HG03439 (cell line): ENCODE measurements around the gene METAP2.

ENCODE experiments used
- ATAC-seq: cut with Tn5 transposase; IDR thresholded peaks from one replicate; pipeline ENCODE4 v1.9.1; 2021; ENCODE audit warnings: mild to moderate bottlenecking, moderate library complexity; ENCODE audit not compliant: unreplicated experiment

METAP2 gene

DNA sequence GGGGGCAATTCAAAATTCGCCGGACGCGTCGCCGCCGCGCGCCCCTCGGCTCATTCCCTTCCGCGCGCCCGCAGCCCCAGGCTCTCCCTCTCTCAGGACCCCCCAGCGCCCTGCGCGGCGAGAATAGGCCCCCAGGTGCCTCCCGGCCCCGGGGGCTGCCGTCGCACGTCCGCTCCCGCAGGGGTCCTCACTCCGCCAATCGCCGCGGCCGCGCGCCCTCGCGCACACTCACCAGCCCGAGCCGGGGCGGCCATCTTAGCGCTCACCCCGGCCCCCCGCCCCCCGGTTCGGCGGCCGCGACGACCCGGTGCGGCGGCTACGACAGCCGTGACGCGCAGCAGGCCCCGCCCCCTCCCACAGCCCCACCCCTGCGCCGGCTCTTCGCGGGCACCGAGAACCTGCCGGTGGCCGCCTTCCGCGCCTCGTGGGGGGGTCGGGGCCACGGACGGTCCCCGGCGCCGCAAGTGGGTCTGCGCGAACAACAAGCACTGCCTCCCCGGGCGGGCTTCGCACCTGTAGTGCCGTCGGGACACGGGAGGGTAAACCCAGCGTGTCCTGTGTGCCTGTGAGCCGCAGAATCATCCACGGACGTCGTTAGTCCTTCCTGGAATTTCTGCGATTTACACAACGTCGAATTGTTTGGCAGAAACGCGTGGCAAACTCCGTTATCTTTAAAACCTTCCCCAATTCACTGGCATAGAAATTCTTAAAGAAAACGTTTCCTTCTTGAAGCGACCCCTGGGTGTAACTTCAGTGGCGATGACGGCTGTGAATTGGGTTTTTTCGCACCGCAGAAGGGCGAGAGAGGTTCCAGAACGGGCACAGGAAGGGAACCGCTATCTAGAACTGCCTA lies 74.8 kb downstream of the METAP2 start:
- no peak for ATAC-seq

DNA sequence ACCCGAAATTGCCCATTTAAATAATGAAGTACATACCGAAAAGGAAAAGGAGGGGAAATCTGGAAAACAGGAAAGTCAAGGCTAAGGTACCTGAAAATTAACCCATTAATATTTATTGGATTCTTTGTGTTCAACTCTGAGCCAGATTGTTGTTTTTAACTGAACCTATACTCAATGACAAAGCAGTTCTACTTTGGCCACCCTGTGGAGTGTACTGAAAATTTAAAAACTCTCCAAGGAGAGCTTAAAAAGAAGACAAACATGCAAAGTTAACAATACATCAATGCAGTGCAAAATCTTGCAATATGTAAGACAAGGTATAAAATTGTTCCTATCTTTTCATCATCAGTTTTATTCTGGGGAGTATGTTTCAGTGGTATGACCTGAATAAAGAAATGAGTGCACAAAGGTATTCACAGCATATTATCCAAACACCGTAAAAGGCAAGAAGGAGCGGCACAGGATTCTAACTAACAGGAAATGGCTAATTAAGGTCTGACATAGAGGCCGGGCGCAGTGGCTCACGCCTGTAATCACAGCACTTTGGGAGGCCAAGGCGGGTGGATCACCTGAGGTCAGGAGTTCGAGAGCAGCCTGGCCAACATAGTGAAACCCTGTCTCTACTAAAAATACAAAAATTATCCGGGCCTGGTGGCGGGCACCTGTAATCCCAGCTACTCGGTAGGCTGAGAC lies 75.6 kb downstream of the METAP2 start:
- ATAC-seq: no peak

DNA sequence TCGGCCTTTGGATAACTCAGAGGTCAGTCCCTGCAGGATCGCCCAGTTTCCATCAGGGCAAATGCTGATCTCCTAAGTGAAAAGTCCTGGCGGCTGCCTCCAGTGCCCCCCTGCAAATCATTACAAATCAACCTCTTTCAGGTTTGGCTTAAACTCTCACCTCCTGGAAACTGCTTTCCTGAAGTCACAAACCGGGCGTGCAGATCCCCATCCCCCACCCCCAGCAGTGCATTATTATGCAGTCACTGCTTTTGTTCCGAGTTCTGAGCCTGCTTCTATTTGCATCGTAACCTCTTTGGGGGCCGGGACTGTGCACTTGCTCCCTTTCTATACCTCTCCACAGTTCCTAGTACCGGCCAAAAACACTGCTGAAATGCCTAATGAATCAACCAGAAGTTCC lies 77.4 kb downstream of the METAP2 start, which contains the start of gene USP44:
USP44 (minus strand) TSS at position 172 of the 400 bp plus-strand sequence. CDS start 17,220 bp downstream, outside the sequence.
- ATAC-seq: no peak

DNA sequence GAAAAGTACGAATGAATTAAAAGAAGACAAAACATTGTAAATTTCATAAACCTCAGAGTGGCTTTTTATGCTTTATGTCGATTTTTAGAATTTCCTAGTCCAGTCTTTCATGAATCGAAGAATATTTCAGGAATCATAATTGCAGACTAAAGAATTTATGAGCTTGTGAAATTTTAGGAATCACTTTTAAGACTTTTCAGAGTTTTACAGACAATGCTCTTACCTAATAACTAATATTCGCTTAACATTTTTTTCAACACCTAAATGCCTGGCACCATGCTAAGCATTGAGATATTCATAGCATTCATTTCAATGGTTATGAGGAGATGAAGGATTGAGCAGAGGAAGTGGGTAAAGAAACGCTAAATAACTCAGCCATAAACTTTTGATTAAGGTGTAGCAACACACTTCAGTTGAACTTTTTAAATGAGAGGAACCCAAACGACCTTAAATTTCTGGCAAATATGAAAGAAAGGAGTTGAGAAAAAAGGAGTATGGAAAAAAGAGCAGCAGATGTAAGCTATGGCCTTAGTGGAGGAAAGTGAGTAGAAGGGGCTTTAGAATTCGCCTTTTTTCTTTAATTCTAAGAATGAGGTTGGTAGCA lies 78.1 kb downstream of the METAP2 start:
- ATAC-seq: no peak

DNA sequence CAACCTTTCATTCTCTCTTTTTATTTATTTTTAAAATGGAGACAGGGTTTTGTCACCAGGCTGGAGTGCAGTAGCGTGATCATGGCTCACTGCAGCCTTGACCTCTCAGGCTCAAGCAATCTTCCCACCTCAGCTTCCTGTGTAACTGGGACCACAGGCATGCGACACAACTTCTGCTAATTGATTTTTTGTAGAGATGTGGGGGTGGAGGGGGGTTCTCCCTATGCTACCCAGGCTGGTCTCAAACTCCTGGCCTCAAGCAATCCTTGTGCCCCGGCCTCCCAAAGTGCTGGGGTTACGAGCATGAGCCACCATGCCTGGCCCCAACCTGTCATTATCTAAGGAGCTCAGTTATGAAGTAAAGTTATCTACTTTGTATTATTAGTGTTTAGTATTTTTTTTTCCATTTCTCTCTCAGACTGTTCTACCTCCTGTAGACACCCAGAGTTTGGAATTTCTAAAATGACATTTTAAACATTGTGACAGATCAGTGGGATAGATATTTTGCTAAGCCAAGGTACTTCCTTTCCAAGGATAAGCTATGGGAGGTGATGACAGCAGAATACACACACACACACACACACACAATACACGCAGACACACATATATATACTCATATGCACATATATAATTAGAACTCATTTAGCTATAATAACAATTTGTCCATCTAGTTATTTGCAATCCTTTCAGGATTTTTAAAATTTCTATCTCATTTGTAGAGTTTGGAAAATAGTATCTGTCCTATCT lies 79.4 kb downstream of the METAP2 start:
- no peak for ATAC-seq

DNA sequence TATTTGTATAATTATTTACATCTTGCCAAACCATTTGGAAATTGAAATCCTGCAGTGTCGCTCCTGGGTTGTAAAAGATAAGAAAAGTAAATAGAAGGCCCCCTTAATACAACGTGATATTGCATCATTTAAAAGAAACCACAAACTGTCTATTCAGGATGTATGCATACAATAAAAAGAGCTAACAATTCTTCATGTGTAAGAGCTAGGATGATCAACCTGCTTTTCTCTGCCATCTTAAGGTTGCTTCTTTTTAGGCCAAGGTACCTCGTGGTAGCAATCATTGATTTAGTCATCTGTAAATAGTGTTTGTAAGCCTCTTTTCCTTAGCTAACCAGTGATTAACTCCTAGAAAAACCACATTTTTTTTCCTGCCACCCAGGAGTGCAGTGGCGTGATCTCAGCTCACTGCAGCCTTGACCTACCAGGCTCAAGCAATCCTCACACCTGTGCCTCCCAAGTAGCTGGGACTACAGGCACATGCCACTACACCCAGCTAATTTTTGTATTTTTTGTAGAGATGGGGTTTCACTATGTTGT lies 80.7 kb downstream of the METAP2 start:
- ATAC-seq: no peak

DNA sequence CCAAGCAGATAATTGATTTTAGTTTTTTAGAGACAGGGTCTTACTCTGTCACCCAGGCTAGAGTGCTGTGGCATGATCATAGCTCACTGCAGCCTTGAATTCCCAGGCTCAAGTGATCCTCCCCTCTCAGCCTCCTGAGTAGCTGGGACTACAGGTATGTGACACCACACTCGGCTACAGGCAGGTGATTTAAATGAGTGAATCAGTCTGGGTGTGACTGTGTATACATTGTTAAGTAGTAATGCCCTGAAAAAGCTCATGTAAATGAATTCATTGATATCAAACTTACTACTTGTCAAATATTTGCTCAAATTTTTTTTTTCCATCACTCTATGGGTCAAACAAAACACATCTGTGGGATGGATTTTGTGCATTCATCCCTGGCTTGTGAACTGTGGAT lies 83.7 kb downstream of the METAP2 start:
- no peak for ATAC-seq
